K562 (cell line): ENCODE data around the gene ALDH3B2. TPM values are rescaled to one million over a fixed set of nuclear protein-coding genes. Genes with fewer than 3 reads are reported as not detected.

ENCODE experiments used
- ARID2 ChIP-seq: fragments of 450-650 bp; IDR thresholded peaks from 2 replicates; pipeline ENCODE4 v1.6.1; 2017; ENCODE audit warnings: antibody characterized with exemption, mild to moderate bottlenecking
- BCOR ChIP-seq: fragments of 450-650 bp; IDR thresholded peaks from 2 replicates; pipeline ENCODE4 v1.6.1; 2016
- RBFOX2 ChIP-seq: fragments of 200-400 bp; formaldehyde crosslinking; IDR thresholded peaks from 2 replicates; pipeline ENCODE4 v1.6.1; 2017; ENCODE audit warnings: low read depth, mild to moderate bottlenecking, low read length, moderate library complexity
- SMARCA5 ChIP-seq: fragments of 450-650 bp; IDR thresholded peaks from 2 replicates; pipeline ENCODE4 v1.6.1; 2016
- polyA plus RNA-seq, 8 experiments: library from polyadenylated mRNA; depleted of rRNA in 4 of 8; stranded (reverse) in 5 of 8; unstranded in 3 of 8; fragments of >200 nt; fragmentation: Nextera tagmentation in 2 of 8; fragmentation: Illumina TruSeq in 1 of 8; extraction: Ambion mirVana in 2 of 8; extraction: Trizol in 1 of 8; gene quantifications; 2 replicates each; pipeline versions ENCODE4 v1.2.1 to v1.2.3, GENCODE V29; 2011 to 2014; ENCODE audit warnings: inconsistent platforms in 1 of 8, missing spikeins in 1 of 8
- total RNA-seq, 7 experiments: library from RNA; depleted of rRNA in 6 of 7; stranded (reverse); fragments of >200 nt in 6 of 7; fragmentation: Illumina TruSeq in 2 of 7; extraction: Trizol in 2 of 7; gene quantifications; 2 replicates each; pipeline versions ENCODE4 v1.2.1 to v1.2.3, GENCODE V29; 2011 to 2021; ENCODE audit warnings: low replicate concordance in 1 of 7
- TF ChIP-seq, protein P1 (sequence below): sonication (generic); formaldehyde crosslinking; IDR thresholded peaks from 2 replicates; pipeline ENCODE4 v1.9.0; 2022; ENCODE audit warnings: mild to moderate bottlenecking, missing genetic modification reagents
- TF ChIP-seq, protein P2 (sequence below): fragments of 250-450 bp; sonication (Bioruptor Pico); IDR thresholded peaks from 2 replicates; pipeline ENCODE4 v1.5.0; 2020; ENCODE audit warnings: mild to moderate bottlenecking, borderline replicate concordance
- TF ChIP-seq, protein P3 (sequence below): sonication (generic); formaldehyde crosslinking; IDR thresholded peaks from 2 replicates; pipeline ENCODE4 v1.8.0; 2023; ENCODE audit warnings: missing genetic modification reagents, mild to moderate bottlenecking, borderline replicate concordance
- TF ChIP-seq, protein P4 (sequence below): sonication (generic); formaldehyde crosslinking; IDR thresholded peaks from 2 replicates; pipeline ENCODE4 v1.8.1; 2023; ENCODE audit warnings: mild to moderate bottlenecking, missing genetic modification reagents, moderate library complexity
- TF ChIP-seq, protein P5 (sequence below): sonication (generic); formaldehyde crosslinking; IDR thresholded peaks from 2 replicates; pipeline ENCODE4 v1.8.0; 2023; ENCODE audit warnings: mild to moderate bottlenecking, missing genetic modification reagents

Gene ALDH3B2
- total and polyA plus RNA-seq, 9 of the 15 experiments (the other 6 are each of a cell fraction or from before 2014, with no cell fraction given) = not detected

DNA sequence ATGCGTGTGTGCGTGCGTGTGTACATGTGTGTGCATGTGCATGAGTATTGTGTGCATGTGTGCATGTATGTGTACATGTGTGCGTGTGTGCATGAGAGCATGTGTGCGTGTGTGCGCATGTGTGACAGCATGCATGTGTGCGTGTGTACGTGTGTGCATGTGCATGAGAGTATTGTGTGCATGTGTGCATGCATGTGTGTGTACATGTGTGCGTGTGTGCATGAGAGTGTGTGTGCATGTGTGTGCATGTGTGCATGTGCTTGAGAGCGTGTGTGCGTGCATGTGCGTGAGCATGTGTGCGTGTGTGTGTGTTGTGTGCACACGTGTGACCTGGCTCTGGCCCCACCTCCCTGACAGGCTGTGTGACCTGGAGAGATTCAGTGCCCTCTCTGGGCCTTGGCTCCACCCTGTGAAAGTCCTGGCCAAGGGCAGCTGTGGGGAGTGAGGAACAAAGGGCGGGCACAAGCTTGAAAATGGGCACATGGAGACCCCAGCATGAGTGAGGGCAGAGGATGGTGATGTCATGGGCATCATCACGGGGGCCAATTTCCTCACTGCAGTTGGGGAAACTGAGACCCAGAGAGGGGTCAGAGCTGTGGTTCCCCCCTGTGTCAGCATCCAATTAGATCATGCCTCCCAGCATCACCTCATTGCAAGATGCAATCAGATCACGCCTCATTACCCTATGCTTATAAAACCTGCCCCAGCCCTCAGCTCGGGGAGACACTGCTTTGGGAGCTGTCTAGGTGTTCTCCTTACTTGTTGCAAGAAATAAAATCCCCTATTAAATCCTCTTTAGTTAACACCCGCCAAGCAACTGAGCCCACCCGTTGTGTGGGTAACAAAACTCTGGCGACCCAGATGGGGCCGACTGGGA, 24.6 kb downstream of the ALDH3B2 start (continued):
- TF ChIP-seq, protein P1, sequence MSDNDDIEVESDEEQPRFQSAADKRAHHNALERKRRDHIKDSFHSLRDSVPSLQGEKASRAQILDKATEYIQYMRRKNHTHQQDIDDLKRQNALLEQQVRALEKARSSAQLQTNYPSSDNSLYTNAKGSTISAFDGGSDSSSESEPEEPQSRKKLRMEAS (CRISPR knock-in tag) = peak; percentile 68; the same call in 1 of the 2 replicates
- TF ChIP-seq, protein P2, sequence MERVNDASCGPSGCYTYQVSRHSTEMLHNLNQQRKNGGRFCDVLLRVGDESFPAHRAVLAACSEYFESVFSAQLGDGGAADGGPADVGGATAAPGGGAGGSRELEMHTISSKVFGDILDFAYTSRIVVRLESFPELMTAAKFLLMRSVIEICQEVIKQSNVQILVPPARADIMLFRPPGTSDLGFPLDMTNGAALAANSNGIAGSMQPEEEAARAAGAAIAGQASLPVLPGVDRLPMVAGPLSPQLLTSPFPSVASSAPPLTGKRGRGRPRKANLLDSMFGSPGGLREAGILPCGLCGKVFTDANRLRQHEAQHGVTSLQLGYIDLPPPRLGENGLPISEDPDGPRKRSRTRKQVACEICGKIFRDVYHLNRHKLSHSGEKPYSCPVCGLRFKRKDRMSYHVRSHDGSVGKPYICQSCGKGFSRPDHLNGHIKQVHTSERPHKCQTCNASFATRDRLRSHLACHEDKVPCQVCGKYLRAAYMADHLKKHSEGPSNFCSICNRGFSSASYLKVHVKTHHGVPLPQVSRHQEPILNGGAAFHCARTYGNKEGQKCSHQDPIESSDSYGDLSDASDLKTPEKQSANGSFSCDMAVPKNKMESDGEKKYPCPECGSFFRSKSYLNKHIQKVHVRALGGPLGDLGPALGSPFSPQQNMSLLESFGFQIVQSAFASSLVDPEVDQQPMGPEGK (CRISPR knock-in tag) = no peak
- TF ChIP-seq ARID2 (peak; percentile 78; the same call in 1 of the 2 replicates), RBFOX2 (no peak), BCOR (peak; percentile 87), SMARCA5 (peak; percentile 75)
- TF ChIP-seq, protein P3, sequence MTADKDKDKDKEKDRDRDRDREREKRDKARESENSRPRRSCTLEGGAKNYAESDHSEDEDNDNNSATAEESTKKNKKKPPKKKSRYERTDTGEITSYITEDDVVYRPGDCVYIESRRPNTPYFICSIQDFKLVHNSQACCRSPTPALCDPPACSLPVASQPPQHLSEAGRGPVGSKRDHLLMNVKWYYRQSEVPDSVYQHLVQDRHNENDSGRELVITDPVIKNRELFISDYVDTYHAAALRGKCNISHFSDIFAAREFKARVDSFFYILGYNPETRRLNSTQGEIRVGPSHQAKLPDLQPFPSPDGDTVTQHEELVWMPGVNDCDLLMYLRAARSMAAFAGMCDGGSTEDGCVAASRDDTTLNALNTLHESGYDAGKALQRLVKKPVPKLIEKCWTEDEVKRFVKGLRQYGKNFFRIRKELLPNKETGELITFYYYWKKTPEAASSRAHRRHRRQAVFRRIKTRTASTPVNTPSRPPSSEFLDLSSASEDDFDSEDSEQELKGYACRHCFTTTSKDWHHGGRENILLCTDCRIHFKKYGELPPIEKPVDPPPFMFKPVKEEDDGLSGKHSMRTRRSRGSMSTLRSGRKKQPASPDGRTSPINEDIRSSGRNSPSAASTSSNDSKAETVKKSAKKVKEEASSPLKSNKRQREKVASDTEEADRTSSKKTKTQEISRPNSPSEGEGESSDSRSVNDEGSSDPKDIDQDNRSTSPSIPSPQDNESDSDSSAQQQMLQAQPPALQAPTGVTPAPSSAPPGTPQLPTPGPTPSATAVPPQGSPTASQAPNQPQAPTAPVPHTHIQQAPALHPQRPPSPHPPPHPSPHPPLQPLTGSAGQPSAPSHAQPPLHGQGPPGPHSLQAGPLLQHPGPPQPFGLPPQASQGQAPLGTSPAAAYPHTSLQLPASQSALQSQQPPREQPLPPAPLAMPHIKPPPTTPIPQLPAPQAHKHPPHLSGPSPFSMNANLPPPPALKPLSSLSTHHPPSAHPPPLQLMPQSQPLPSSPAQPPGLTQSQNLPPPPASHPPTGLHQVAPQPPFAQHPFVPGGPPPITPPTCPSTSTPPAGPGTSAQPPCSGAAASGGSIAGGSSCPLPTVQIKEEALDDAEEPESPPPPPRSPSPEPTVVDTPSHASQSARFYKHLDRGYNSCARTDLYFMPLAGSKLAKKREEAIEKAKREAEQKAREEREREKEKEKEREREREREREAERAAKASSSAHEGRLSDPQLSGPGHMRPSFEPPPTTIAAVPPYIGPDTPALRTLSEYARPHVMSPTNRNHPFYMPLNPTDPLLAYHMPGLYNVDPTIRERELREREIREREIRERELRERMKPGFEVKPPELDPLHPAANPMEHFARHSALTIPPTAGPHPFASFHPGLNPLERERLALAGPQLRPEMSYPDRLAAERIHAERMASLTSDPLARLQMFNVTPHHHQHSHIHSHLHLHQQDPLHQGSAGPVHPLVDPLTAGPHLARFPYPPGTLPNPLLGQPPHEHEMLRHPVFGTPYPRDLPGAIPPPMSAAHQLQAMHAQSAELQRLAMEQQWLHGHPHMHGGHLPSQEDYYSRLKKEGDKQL (CRISPR knock-in tag) = 0 out of 2 replicates have a peak, but pooled peaks have one; percentile 29
- TF ChIP-seq, protein P4, sequence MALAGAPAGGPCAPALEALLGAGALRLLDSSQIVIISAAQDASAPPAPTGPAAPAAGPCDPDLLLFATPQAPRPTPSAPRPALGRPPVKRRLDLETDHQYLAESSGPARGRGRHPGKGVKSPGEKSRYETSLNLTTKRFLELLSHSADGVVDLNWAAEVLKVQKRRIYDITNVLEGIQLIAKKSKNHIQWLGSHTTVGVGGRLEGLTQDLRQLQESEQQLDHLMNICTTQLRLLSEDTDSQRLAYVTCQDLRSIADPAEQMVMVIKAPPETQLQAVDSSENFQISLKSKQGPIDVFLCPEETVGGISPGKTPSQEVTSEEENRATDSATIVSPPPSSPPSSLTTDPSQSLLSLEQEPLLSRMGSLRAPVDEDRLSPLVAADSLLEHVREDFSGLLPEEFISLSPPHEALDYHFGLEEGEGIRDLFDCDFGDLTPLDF (CRISPR knock-in tag) = no peak
- TF ChIP-seq, protein P5, sequence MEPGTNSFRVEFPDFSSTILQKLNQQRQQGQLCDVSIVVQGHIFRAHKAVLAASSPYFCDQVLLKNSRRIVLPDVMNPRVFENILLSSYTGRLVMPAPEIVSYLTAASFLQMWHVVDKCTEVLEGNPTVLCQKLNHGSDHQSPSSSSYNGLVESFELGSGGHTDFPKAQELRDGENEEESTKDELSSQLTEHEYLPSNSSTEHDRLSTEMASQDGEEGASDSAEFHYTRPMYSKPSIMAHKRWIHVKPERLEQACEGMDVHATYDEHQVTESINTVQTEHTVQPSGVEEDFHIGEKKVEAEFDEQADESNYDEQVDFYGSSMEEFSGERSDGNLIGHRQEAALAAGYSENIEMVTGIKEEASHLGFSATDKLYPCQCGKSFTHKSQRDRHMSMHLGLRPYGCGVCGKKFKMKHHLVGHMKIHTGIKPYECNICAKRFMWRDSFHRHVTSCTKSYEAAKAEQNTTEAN (CRISPR knock-in tag) = peak; percentile 86; the same call in 1 of the 2 replicates
